SIG-M5 treated with dmso at 0.1 percent for 504 hours (cell line): ENCODE results near the gene IQCF5.
"Not testable (repeated sequence)": the region's sequence is repeated elsewhere in the genome, so short reads cannot be mapped to it uniquely, and the experiment has no call there.

Experiments
- DNase-seq: peaks from one replicate; lab custom pipeline; 2025; ENCODE audit not compliant: unreplicated experiment; lab: John Stamatoyannopoulos, UW

The IQCF5 gene

GRCh38 chr3:51869304-51869703, 6.1 kb downstream of the IQCF5 start:
- no peak for DNase-seq

GRCh38 chr3:51868896-51869295, 6.5 kb downstream of the IQCF5 start:
- not testable (repeated sequence) for DNase-seq

- DNase-seq: no peak
Observed at GRCh38 chr3:51862886-51863285, 12.5 kb downstream of the IQCF5 start.

- peak; percentile 16 for DNase-seq
Observed at GRCh38 chr3:51860703-51861665, 14.4 kb downstream of the IQCF5 start, which contains the start of gene IQCF2. IQCF2 (plus strand) TSS chr3:51861615; CDS start chr3:51861667, 52 bp downstream.

- not testable (repeated sequence) for DNase-seq
Observed at GRCh38 chr3:51855411-51855810, 20.0 kb downstream of the IQCF5 start.

GRCh38 chr3:51845129-51845528, 30.3 kb downstream of the IQCF5 start:
- no peak for DNase-seq

- no peak for DNase-seq
Observed at GRCh38 chr3:51836606-51837005, 38.8 kb downstream of the IQCF5 start.

GRCh38 chr3:51830836-51831385, 44.5 kb downstream of the IQCF5 start:
- no peak for DNase-seq

GRCh38 chr3:51830345-51830744, 45.1 kb downstream of the IQCF5 start:
- no peak for DNase-seq

GRCh38 chr3:51828297-51828696, 47.1 kb downstream of the IQCF5 start:
- no peak for DNase-seq
